ENCODE results near the gene C12orf50. TPM values are rescaled to one million over a fixed set of nuclear protein-coding genes. Genes with fewer than 3 reads are reported as not detected.
A peak's percentile ranks its signal among the peaks of the same experiment; 100 is the strongest.

Gene C12orf50
- total and polyA plus RNA-seq, 2 of the 13 experiments (the other 11 are each of a cell fraction or from before 2014, with no cell fraction given): not detected

DNA sequence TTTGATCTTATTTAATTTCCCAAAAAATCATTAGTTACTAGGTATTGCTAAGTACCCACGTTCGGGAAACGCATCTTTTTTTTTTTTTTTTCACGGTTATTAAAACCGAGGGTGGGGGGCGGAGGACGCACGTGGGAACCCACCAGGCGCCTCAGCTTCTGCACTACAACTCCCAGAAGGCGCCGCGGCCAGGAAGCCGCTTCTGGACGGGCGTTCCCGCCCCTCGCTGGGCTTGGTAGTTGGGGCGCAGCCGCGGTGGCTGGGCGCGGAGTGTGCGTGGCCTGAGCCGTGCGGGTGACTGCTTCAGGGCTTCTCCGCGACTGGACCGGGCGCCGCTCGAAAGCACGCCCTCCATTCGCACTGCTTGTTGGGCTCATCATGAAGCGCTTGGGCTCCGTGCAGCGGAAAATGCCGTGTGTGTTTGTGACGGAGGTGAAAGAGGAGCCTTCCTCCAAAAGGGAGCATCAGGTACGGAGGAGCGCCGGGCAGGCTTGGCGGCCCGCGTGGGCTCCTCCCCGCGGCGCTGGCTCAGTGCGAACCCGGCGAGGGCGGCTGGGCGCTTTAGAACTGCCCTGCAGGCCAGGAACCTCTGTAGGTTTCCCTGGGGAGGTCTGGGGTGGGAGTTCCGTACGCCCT is 6.2 kb upstream of the C12orf50 start (continued):
- TF ChIP-seq ZNF276 (CRISPR knock-in tag; IDR thresholded peaks at IDR 0.05; ENCODE audit: low read depth) (no peak), RBFOX2 (IDR thresholded peaks at IDR 0.05; ENCODE audit: low read depth, low read length) (peak; percentile 93), ZNF34 (CRISPR knock-in tag; IDR thresholded peaks at IDR 0.05; ENCODE audit: borderline replicate concordance) (no peak), ZSCAN22 (CRISPR knock-in tag; IDR thresholded peaks at IDR 0.05) (no peak), ZMAT3 (CRISPR knock-in tag; conservative IDR thresholded peaks at IDR 0.05) (no peak), ZNF687 (CRISPR knock-in tag; IDR thresholded peaks at IDR 0.05) (peak; percentile 89), THAP7 (CRISPR knock-in tag; IDR thresholded peaks at IDR 0.05) (0 out of 2 replicates have a peak, but pooled peaks have one; percentile 35), RELA (CRISPR knock-in tag; IDR thresholded peaks at IDR 0.05) (no peak), ZFY (CRISPR knock-in tag; IDR thresholded peaks at IDR 0.05) (peak; percentile 93), TFDP2 (CRISPR knock-in tag; IDR thresholded peaks at IDR 0.05) (peak; percentile 89), SNAI1 (CRISPR knock-in tag; IDR thresholded peaks at IDR 0.05; ENCODE audit: borderline replicate concordance) (no peak), BCL6 (CRISPR knock-in tag; IDR thresholded peaks at IDR 0.05) (peak; percentile 33; the same call in 1 of the 2 replicates)
- TF ChIP-seq, protein P1, sequence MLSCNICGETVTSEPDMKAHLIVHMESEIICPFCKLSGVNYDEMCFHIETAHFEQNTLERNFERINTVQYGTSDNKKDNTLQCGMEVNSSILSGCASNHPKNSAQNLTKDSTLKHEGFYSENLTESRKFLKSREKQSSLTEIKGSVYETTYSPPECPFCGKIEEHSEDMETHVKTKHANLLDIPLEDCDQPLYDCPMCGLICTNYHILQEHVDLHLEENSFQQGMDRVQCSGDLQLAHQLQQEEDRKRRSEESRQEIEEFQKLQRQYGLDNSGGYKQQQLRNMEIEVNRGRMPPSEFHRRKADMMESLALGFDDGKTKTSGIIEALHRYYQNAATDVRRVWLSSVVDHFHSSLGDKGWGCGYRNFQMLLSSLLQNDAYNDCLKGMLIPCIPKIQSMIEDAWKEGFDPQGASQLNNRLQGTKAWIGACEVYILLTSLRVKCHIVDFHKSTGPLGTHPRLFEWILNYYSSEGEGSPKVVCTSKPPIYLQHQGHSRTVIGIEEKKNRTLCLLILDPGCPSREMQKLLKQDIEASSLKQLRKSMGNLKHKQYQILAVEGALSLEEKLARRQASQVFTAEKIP (CRISPR knock-in tag; IDR thresholded peaks at IDR 0.05; ENCODE audit: borderline replicate concordance): no peak
- TF ChIP-seq, protein P2, sequence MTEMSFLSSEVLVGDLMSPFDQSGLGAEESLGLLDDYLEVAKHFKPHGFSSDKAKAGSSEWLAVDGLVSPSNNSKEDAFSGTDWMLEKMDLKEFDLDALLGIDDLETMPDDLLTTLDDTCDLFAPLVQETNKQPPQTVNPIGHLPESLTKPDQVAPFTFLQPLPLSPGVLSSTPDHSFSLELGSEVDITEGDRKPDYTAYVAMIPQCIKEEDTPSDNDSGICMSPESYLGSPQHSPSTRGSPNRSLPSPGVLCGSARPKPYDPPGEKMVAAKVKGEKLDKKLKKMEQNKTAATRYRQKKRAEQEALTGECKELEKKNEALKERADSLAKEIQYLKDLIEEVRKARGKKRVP (CRISPR knock-in tag; IDR thresholded peaks at IDR 0.05): no peak
- TF ChIP-seq, protein P3, sequence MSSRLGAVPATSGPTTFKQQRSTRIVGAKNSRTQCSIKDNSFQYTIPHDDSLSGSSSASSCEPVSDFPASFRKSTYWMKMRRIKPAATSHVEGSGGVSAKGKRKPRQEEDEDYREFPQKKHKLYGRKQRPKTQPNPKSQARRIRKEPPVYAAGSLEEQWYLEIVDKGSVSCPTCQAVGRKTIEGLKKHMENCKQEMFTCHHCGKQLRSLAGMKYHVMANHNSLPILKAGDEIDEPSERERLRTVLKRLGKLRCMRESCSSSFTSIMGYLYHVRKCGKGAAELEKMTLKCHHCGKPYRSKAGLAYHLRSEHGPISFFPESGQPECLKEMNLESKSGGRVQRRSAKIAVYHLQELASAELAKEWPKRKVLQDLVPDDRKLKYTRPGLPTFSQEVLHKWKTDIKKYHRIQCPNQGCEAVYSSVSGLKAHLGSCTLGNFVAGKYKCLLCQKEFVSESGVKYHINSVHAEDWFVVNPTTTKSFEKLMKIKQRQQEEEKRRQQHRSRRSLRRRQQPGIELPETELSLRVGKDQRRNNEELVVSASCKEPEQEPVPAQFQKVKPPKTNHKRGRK (CRISPR knock-in tag; IDR thresholded peaks at IDR 0.05): no peak
